GM18867 (cell line): Measurements from ENCODE around the gene TSPAN9.
A peak's percentile ranks its signal among the peaks of the same experiment; 100 is the strongest.

Experiments
- ATAC-seq: cut with Tn5 transposase; IDR thresholded peaks from one replicate; pipeline ENCODE4 v1.9.1; 2021; ENCODE audit warnings: mild to moderate bottlenecking, moderate library complexity; ENCODE audit not compliant: unreplicated experiment

Gene TSPAN9

DNA sequence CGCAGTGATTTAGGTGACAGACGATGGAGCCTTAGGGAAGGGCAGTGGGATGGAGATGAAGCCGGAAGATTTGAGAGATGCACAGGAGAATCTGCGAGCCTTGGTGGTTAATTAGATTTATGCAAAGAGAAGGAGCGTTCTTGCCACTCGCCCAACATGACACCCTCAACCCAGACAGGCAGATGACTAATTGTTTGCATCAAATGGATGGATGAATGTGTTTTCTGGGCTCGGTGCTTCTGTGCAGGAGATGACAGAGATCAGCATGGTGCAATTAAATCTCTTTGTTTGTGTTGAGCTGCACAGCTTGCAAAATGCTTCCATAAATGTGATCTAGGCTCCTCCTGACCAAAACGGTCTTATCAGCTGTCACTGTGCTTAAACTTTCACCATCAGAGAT lies 211.5 kb downstream of the TSPAN9 start:
- no peak for ATAC-seq

GRCh38 chr12:3289702-3290101 lies 212.5 kb downstream of the TSPAN9 start:
- no peak for ATAC-seq

- ATAC-seq = no peak
Measured at GRCh38 chr12:3291939-3292338, 214.8 kb downstream of the TSPAN9 start.

DNA sequence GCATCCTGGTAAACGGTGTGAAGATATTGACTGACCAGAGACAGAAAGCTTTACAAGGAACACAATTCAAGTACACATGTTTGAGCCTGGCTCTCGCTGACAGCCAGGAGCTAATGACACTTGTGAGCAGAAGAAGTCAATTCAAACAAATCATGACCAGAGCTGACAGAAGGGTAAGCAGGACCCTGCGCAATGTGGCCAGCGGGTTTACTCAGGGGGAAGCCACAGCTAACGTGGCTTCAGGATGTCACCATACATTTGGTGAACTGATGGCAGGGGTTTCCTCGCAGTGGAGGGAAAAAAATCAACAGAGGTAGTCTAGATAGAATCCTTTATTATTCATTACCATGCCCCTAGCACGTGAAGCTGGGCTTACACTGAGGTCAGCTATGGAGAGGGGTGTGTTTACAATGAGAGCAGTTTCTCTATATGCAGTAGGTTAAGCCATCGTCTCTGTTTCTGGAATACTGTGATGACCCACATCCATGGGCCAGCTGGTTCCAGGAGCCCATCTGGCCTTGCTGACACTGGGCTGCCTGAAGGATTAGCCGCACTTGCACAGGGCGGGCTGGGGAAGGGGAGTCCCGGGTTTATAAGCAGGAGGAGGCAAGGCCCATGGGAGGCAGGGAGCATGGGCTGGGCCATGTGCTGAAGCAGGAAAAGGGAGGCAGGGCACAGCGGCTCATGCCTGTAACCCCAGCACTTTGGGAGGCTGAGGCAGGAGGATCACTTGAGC lies 215.7 kb downstream of the TSPAN9 start:
- no peak for ATAC-seq

GRCh38 chr12:3293446-3294161 lies 216.4 kb downstream of the TSPAN9 start:
- no peak for ATAC-seq

DNA sequence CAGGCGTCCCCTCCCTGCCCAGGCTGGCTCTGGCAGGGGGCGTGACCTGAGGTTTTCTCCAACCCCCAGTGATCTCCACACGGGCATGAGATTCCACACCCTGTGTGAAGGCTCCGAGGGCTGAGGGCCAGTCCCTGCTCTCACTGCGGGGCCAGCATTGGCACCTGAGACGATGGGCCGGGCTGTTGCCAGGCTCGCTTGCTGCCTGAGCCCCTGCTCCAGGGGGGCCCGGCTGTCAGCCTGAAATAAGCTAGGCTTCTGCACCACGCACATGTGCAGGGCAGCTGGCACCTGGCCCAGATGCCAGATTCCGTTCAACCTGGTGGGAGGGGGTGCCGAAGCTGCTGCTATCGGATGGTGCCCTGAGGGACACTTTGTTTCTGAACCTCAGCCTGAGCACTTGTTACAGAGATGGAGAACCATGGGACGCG lies 217.3 kb downstream of the TSPAN9 start:
- no peak for ATAC-seq

GRCh38 chr12:3295225-3295624 lies 218.0 kb downstream of the TSPAN9 start:
- no peak for ATAC-seq

DNA sequence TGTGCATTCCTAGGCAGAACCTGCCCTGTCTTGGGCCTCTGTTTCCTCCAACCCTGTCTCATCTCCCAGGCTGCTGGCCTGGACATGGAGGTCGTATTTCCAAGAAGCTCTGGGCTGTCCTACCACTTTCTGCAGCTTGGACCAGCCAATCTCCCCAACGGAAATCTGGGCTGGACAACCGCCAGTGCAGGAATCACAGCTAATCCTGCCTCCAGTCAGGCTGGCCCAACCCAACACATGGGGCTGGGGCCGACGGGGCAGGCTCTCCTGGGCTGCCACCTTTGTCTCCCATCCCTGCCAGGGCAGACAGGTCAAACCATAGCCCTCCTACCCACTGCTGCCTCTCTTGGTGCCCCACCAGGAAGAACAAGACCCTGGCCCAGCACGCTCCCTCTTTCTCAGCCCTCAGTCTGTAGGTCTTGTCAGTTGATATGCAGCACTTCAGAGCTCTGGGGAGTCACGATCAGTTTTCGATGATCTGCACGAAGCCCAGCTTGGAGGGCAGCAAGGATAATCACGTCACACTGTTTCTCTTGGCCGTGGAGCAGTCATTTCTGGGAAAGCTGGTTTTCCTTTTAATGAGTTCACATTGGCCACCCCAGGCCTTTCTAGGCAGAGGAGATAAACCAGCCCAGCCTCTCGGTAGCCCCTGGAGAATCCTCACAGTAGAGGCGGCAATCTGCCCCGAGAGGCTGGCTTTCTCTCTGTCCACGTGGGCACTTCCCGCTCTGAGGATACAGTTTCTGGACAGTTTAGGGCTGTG lies 218.6 kb downstream of the TSPAN9 start:
- no peak for ATAC-seq

DNA sequence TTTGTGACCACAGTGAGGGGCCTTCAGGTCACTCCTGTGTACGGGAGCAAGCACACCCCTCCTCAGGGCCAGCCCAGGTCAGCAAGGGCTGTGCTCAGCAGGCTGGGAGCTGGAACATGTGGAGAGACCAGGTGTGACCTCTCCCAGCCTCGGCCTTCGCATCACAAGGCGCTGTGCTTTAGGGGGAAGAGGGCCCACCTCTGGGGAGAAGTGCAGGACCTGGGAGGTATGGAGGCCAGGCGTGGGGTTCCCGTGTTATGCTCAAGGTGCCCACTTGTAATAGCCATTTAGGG lies 219.2 kb downstream of the TSPAN9 start:
- ATAC-seq = no peak

- ATAC-seq = no peak
Measured at GRCh38 chr12:3298603-3299002, 221.4 kb downstream of the TSPAN9 start.

DNA sequence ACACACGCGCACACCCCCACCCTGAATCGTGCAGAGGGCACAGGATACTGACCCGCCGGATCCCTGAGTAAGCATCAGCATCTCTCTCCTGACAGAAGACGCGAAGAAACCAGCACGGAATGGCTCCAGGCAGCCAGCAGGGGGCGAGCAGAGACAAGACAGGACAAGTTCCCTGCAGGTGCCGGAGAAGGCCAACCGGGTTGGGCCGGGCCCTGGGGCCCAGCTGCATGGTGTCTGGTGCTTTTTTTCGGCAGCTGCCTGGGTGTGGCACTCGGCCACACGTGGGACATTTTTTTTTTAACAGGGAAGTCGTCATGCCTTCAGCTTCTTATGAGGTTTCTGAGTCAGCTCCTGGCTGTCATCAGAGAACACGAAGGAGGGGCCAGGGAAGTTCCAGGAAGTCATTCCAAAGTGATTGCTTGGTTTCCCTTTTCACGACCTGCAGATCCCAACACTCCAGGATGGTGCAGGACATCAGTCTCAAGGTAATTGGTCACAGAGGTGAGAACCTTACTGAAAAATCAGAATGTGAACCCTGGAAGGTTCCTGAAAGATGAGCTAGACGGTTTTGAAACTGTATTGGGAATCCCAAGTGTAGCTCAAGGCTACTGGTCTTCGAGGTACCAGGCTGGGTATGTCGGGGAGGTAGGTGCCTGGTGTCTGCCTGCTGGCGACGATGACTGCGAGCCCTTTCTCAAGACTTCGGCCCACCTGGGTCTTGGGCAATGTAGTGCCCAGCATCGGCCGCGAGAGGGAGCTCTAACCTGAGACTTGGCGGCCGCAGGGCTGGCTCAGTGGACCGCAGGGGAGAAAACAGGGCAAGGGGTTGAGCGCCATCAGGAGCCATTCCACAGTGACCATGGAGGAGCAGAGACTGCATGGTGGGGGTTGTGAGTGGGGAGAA lies 223.0 kb downstream of the TSPAN9 start:
- ATAC-seq = peak; percentile 70

- ATAC-seq = peak; percentile 11
Measured at GRCh38 chr12:3300833-3301401, 223.7 kb downstream of the TSPAN9 start.

GRCh38 chr12:3302401-3303041 lies 225.3 kb downstream of the TSPAN9 start:
- ATAC-seq = no peak

GRCh38 chr12:3303410-3304136 lies 226.4 kb downstream of the TSPAN9 start:
- ATAC-seq = no peak

DNA sequence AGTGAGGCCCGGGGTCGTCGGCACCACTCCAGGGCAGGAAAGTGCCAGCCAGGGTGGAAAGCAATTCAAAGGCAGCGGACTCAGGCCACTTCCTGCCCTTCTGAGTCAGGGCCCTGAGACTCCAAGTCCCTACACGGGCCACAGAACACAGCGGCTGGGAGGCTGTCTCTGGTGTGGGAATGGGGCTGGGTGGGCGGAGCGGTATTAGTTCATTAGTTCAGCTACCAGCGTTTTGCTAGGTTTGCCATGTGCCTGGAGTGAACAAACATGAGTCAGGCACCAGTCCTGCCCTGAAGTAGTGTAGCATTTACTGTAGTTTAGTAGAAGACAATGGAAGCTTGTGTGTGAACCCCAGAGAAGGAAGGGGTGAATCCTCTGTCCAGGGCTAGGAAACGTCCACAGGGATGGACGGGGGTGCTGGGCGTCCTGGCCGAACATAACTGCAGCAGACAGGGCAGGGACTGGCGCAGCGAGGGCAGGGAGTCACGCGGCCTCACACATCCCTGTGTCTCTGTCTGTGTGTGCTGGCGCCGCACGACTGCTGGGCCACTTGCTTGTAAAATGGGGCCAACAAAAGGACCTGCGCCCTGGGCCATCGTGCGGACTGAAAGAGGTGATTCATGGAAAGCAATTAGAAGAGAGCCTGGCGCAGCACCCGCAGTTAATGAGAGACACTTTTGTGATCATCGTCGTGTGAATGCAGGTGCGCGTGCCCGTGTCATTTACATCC lies 227.4 kb downstream of the TSPAN9 start:
- ATAC-seq = no peak

DNA sequence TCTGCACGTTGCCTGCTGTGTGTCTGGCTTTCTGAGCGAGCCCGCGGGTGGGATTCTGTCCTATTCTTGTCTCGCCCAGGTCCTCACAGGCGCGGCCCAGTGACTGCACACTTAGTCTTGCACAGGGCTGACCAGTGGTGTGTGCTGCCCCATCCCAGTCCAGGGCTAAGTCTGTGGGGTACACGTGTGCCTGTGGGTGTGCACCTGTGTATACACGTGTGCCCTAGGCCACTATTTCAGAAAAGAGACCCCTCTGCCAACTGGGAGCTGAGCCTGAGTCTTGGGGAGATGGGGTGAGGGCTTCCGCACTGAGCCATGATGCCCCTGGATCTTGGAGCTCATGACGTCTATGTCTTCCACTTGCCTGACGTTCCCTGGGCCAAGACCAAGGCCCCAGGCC lies 228.3 kb downstream of the TSPAN9 start:
- ATAC-seq = no peak

DNA sequence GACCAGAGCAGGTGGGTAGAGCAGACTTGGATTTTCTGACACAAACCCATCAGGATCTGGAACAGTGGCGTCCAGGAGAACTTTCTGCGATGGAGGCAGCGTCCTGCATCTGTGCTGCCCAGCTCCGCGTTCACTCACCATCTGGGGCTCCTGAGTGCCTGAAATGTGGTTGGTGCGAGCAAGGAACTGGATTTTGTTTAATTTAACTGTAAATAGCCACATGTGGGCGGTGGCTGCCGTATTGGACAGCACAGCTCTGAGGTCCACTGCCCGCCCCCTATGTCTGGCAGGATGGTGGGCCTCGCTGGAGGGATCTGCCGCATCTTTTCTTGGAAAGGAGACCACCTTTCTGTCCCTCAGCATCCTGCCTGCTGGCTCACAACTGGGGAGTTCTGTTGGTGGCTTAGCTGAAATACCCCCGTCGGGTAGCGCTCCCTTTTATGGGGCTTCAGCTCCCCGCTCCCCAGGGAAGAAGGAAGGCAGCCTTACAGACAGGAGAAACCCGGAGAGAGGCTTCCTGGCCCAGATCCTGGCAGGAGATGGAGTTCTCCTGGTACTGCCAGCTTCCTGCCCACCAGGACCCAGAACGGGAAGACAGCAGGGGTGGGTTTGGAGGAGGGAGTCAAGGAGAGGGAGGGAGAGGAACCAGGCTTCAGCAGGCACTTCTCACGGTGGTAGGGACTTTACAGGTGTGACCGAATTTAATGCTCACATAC lies 228.9 kb downstream of the TSPAN9 start:
- no peak for ATAC-seq

- ATAC-seq = no peak
Measured at GRCh38 chr12:3307389-3307788, 230.2 kb downstream of the TSPAN9 start.
